Adrenal gland (tissue), 12 donors: ENCODE data around the gene NDC80. TPM values are rescaled to one million over a fixed set of nuclear protein-coding genes. Genes with fewer than 3 reads are reported as not detected.

ENCODE experiments used
- DNase-seq, 7 donors: peaks; one replicate each; pipeline ENCODE4 v3.0.0-alpha.2; 2019 to 2020
- H3K27ac ChIP-seq, 5 donors: fragments of 200-600 bp; sonication (generic) in 4 of 5; 1 replicate in 3 of 5; 2 replicates in 2 of 5; pipeline versions ENCODE4 v1.5.1 to v1.8.0; 2016 to 2020; ENCODE audit warnings: mild to moderate bottlenecking in 1 of 5
- H3K27me3 ChIP-seq: fragments of 200-600 bp; 2 replicates; pipeline ENCODE4 v1.8.0; 2021
- H3K36me3 ChIP-seq, 2 donors: fragments of 200-600 bp; replicated peaks in 1 of 2; 1 replicate in 1 of 2; 2 replicates in 1 of 2; pipeline versions ENCODE4 v1.5.1 to v1.8.0; 2018 to 2022
- H3K4me1 ChIP-seq, 2 donors: fragments of 200-600 bp; replicated peaks in 1 of 2; 1 replicate in 1 of 2; 2 replicates in 1 of 2; pipeline versions ENCODE4 v1.5.1 to v1.8.0; 2018 to 2021
- H3K4me3 ChIP-seq, 4 donors: fragments of 200-600 bp; sonication (generic) in 3 of 4; one replicate each; pipeline ENCODE4 v1.5.1; 2016 to 2018
- H3K9me3 ChIP-seq, 3 donors: fragments of 200-600 bp; sonication (generic) in 1 of 3; replicated peaks in 1 of 3; 1 replicate in 2 of 3; 2 replicates in 1 of 3; pipeline versions ENCODE4 v1.5.1 to v1.8.0; 2016 to 2021
- POLR2A ChIP-seq, 2 donors: fragments of 450-650 bp; IDR thresholded peaks; one replicate each; pipeline ENCODE4 v1.6.1; 2017; ENCODE audit warnings: antibody characterized with exemption in 2 of 2, mild to moderate bottlenecking in 2 of 2, moderate library complexity in 1 of 2
- WGBS, 4 donors: extraction: QIAGEN DNeasy Blood & Tissue Kit in 2 of 4; methylation state at CpG; one replicate each; pipeline versions ENCODE4 v1.1.5 to v1.1.7; 2013 to 2017; 5-methylcytosine and 5-hydroxymethylcytosine counted together
- intact Hi-C, 2 donors: fragments of 100-400 bp; cut with DNase I; formaldehyde crosslinking; loops; one replicate each; pipeline versions ENCODE4 v1.14.1 to v1.15.0; 2022 to 2023
- polyA plus RNA-seq, 3 donors: library from polyadenylated mRNA; stranded (reverse); fragments of 200-250 nt in 2 of 3; fragments of 350-450 nt in 1 of 3; fragmentation: Illumina TruSeq in 1 of 3; extraction: RNeasy Lipid Tissue Mini Kit (QIAGEN cat#74804) in 1 of 3; gene quantifications; one replicate each; pipeline ENCODE4 v1.2.3, GENCODE V29; 2013 to 2014
- total RNA-seq, 9 donors: library from RNA; depleted of rRNA in 4 of 9; stranded (reverse); fragments of >200 nt in 4 of 9; fragments of 120-200 nt in 1 of 9; fragmentation: NEBNext Ultra II Directional in 1 of 9; extraction: Animal tissue kit (Norgen Biotek cat#: 25700) in 1 of 9; gene quantifications; one replicate each; pipeline versions ENCODE4 v1.1.0 to v1.2.4, GENCODE V29; 2013 to 2023
- TF ChIP-seq, protein P1 (sequence below), 6 experiments: fragments of 450-650 bp in 4 of 6; fragments of 200-600 bp in 2 of 6; sonication (generic) in 1 of 6; IDR thresholded peaks; 1 replicate in 5 of 6; 2 replicates in 1 of 6; pipeline versions ENCODE4 v1.5.1 to v1.8.0; 2016 to 2021; ENCODE audit warnings: antibody characterized with exemption in 6 of 6, mild to moderate bottlenecking in 2 of 6, moderate library complexity in 1 of 6
- donor health status: healthy with polysubstance abuse.
- donor health status: Bipolar disorder and iron deficiency.
- donor health status: DM: yes; HTN: yes; CAD: no.
- donor health status: DM: no; HTN: no; CAD: no.
- donor health status: DM: no; HTN: no; CAD: no.
- donor health status: DM: yes; HTN: yes; CAD: no.

Gene NDC80
- total and polyA plus RNA-seq, 12 donors, result 0.35 to 15.4 (median 0.84) TPM; not detected in 1

DNA sequence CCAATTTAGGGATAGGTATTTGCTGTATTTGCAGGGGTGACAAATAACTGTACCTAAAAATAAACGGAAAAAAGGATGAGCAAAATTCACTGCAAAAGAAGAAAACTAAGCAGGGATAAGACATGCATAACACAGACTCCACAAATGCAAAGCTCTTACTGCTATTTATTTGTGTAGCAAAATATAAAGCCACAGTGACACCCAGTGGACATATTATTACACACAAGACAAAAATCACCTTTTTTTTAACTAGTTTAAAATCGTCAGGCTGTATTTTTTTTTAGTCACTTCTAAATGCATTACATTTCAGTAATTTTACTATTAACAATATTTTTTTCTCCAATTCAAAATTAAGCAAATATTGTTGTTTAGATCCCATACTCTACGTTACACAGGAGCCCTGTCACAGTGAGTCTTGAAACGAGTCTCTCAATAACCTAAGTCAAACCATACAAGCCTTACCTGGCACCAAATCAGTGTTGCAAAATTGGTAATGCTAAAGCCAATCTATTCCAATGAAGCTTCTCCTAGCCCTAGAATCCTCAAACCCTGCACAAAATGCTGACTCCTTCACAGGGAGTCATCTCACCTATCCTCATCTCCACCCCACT, 23.8 kb upstream of the NDC80 start:
- WGBS, 4 donors, result 52 to 54% (median 53%) methylated on average over 4 of the region's 4 CpGs
- Histone ChIP-seq H3K9me3 (no peaks in the 10 kb centered on the region), H3K4me1 (no peaks in the 10 kb centered on the region), H3K27me3 (no peaks in the 10 kb centered on the region), H3K4me3 (no peak overlapping the region), H3K27ac (no peak overlapping the region), H3K36me3 (no peaks in the 10 kb centered on the region)
- no peak for DNase-seq
- TF ChIP-seq POLR2A (IDR thresholded peaks at IDR 0.05), result no peak
- TF ChIP-seq, protein P1, sequence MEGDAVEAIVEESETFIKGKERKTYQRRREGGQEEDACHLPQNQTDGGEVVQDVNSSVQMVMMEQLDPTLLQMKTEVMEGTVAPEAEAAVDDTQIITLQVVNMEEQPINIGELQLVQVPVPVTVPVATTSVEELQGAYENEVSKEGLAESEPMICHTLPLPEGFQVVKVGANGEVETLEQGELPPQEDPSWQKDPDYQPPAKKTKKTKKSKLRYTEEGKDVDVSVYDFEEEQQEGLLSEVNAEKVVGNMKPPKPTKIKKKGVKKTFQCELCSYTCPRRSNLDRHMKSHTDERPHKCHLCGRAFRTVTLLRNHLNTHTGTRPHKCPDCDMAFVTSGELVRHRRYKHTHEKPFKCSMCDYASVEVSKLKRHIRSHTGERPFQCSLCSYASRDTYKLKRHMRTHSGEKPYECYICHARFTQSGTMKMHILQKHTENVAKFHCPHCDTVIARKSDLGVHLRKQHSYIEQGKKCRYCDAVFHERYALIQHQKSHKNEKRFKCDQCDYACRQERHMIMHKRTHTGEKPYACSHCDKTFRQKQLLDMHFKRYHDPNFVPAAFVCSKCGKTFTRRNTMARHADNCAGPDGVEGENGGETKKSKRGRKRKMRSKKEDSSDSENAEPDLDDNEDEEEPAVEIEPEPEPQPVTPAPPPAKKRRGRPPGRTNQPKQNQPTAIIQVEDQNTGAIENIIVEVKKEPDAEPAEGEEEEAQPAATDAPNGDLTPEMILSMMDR (IDR thresholded peaks at IDR 0.05), result peak; percentile 39 to 70 (median 46)
- intact Hi-C loops, result loop anchor here (10.0 kb wide), 3 partner anchors 213 to 963 kb away; no protein-coding TSS in a partner anchor

GRCh38 chr18:2549462-2549861, 21.9 kb upstream of the NDC80 start:
- TF ChIP-seq, protein P1 (IDR thresholded peaks at IDR 0.05), result no peak

GRCh38 chr18:2551425-2551824, 19.9 kb upstream of the NDC80 start:
- Histone ChIP-seq H3K27me3 (no peaks in the 10 kb centered on the region), H3K4me3 (no peak overlapping the region), H3K27ac (no peak overlapping the region), H3K36me3 (no peaks in the 10 kb centered on the region), H3K9me3 (no peaks in the 10 kb centered on the region), H3K4me1 (no peaks in the 10 kb centered on the region)
- TF ChIP-seq POLR2A (IDR thresholded peaks at IDR 0.05), result no peak
- TF ChIP-seq, protein P1 (IDR thresholded peaks at IDR 0.05), result no peak
- intact Hi-C loops, result no loop called here
- 80 to 98% (median 90%) methylated on average over 3 of the region's 3 CpGs for WGBS, 4 donors
- no peak for DNase-seq

More at GRCh38 chr18:2549462-2549861, 21.9 kb upstream of the NDC80 start:
- no peak for DNase-seq
- Histone ChIP-seq H3K9me3 (no peaks in the 10 kb centered on the region), H3K36me3 (no peaks in the 10 kb centered on the region), H3K27me3 (no peaks in the 10 kb centered on the region), H3K4me1 (no peaks in the 10 kb centered on the region), H3K27ac (no peak overlapping the region), H3K4me3 (no peak overlapping the region)
- intact Hi-C loops, result loop anchor here (10.0 kb wide), 3 partner anchors 215 to 965 kb away; no protein-coding TSS in a partner anchor
- 93 to 100% (median 97%) methylated on average over 2 of the region's 2 CpGs for WGBS, 4 donors

GRCh38 chr18:2554696-2555095, 16.7 kb upstream of the NDC80 start:
- 86 to 93% (median 90%) methylated on average over 4 of the region's 4 CpGs for WGBS, 4 donors
- no peak for TF ChIP-seq POLR2A (IDR thresholded peaks at IDR 0.05)
- TF ChIP-seq, protein P1 (IDR thresholded peaks at IDR 0.05), result no peak
- no peaks in the 10 kb centered on the region for H3K4me1 ChIP-seq

More at GRCh38 chr18:2554696-2555095, 16.7 kb upstream of the NDC80 start:
- Histone ChIP-seq H3K9me3 (no peaks in the 10 kb centered on the region), H3K27me3 (no peaks in the 10 kb centered on the region), H3K36me3 (no peaks in the 10 kb centered on the region), H3K4me3 (no peak overlapping the region), H3K27ac (no peak overlapping the region)
- no peak for DNase-seq
- intact Hi-C loops, result no loop called here
